Naive thymus-derived CD4-positive, alpha-beta T cell (primary cell): Measurements from ENCODE around the gene TEPSIN. TPM values are rescaled to one million over a fixed set of nuclear protein-coding genes. Genes with fewer than 3 reads are reported as not detected.
A peak's percentile ranks its signal among the peaks of the same experiment; 100 is the strongest.

ENCODE experiments used
- ATAC-seq: fragments of 150-1000 bp; cut with Tn5 transposase; 2 replicates; pipeline ENCODE4 v1.10.0; 2021; ENCODE audit warnings: mild to moderate bottlenecking, moderate library complexity
- CTCF ChIA-PET: fragments of 350-600 bp; sonication (Branson Sonifier 250); formaldehyde crosslinking; loops from one replicate; lab custom pipeline; 2021; ENCODE audit warnings: antibody characterized with exemption; lab: Charles Lee
- POLR2A ChIA-PET: fragments of 350-600 bp; sonication (Branson Sonifier 250); formaldehyde crosslinking; loops from one replicate; lab custom pipeline; 2021; ENCODE audit warnings: antibody characterized with exemption, inconsistent platforms; lab: Charles Lee
- DNase-seq, 9 donors: peaks; one replicate each; pipeline versions ENCODE4 v3.0.0 to v3.0.0-alpha.2; 2020 to 2022; ENCODE audit warnings: mixed read lengths in 1 of 9
- H3K27ac ChIP-seq: one replicate; pipeline ENCODE4 v1.7.0; 2013; ENCODE audit warnings: mild to moderate bottlenecking, low read depth, low read length, moderate library complexity
- H3K27me3 ChIP-seq, 2 donors: one replicate each; pipeline ENCODE4 v1.7.0; 2013; ENCODE audit warnings: low read length in 2 of 2, mild to moderate bottlenecking in 2 of 2, moderate library complexity in 2 of 2; ENCODE audit not compliant: control insufficient read depth in 2 of 2, insufficient read depth in 2 of 2
- H3K36me3 ChIP-seq, 3 experiments: 1 replicate in 2 of 3; 2 replicates in 1 of 3; pipeline ENCODE4 v1.7.0; 2013; ENCODE audit warnings: low read length in 3 of 3, mild to moderate bottlenecking in 3 of 3, moderate library complexity in 1 of 3; ENCODE audit not compliant: insufficient read depth in 3 of 3, control insufficient read depth in 2 of 3
- H3K4me1 ChIP-seq, 2 donors: one replicate each; pipeline ENCODE4 v1.7.0; 2013; ENCODE audit warnings: low read length in 2 of 2, mild to moderate bottlenecking in 2 of 2, moderate library complexity in 1 of 2; ENCODE audit not compliant: control insufficient read depth in 2 of 2, insufficient read depth in 2 of 2
- H3K4me3 ChIP-seq: 2 replicates; pipeline ENCODE4 v1.7.0; 2013; ENCODE audit warnings: mild to moderate bottlenecking, low read length
- H3K9me3 ChIP-seq, 3 experiments: 1 replicate in 2 of 3; 2 replicates in 1 of 3; pipeline ENCODE4 v1.7.0; 2013; ENCODE audit warnings: low read length in 3 of 3; ENCODE audit not compliant: control insufficient read depth in 2 of 3
- H3K27ac Mint-ChIP-seq, 9 donors: one replicate each; pipeline ENCODE4 v1.8.0; 2020 to 2022; ENCODE audit warnings: mixed read lengths in 9 of 9, mild to moderate bottlenecking in 8 of 9, moderate library complexity in 5 of 9, inconsistent platforms in 2 of 9
- H3K27me3 Mint-ChIP-seq, 5 donors: one replicate each; pipeline ENCODE4 v1.8.0; 2021 to 2022; ENCODE audit warnings: mixed read lengths in 5 of 5, mild to moderate bottlenecking in 1 of 5
- H3K36me3 Mint-ChIP-seq, 5 donors: one replicate each; pipeline ENCODE4 v1.8.0; 2020 to 2022; ENCODE audit warnings: mixed read lengths in 5 of 5, mild to moderate bottlenecking in 3 of 5, inconsistent platforms in 1 of 5
- H3K4me1 Mint-ChIP-seq, 7 donors: one replicate each; pipeline ENCODE4 v1.8.0; 2020 to 2022; ENCODE audit warnings: mixed read lengths in 7 of 7, mild to moderate bottlenecking in 3 of 7, inconsistent platforms in 1 of 7
- H3K4me3 Mint-ChIP-seq, 10 donors: one replicate each; pipeline ENCODE4 v1.8.0; 2020 to 2022; ENCODE audit warnings: mild to moderate bottlenecking in 10 of 10, mixed read lengths in 10 of 10, moderate library complexity in 6 of 10, inconsistent platforms in 2 of 10
- H3K9me3 Mint-ChIP-seq, 11 donors: one replicate each; pipeline ENCODE4 v1.8.0; 2020 to 2022; ENCODE audit warnings: mixed read lengths in 11 of 11, mild to moderate bottlenecking in 4 of 11, inconsistent platforms in 1 of 11, moderate library complexity in 1 of 11
- intact Hi-C, 2 donors: fragments of 100-400 bp; cut with micrococcal nuclease; formaldehyde crosslinking; loops; one replicate each; pipeline ENCODE4 v1.15.1; 2023
- polyA plus RNA-seq, 2 donors: library from polyadenylated mRNA; unstranded; fragments of 300-500 nt; fragmentation: Illumina TruSeq; gene quantifications; one replicate each; pipeline ENCODE4 v1.2.3, GENCODE V29; 2021
- total RNA-seq, 6 experiments: library from RNA in 5 of 6; stranded (reverse) in 5 of 6; gene quantifications; 1 replicate in 5 of 6; 2 replicates in 1 of 6; pipeline ENCODE4 v1.2.3 and lab custom pipeline; 2021 to 2026

The TEPSIN gene
- total and polyA plus RNA-seq, 7 experiments from 2014 or later, result 3.2 to 115 (median 87.9) TPM

DNA sequence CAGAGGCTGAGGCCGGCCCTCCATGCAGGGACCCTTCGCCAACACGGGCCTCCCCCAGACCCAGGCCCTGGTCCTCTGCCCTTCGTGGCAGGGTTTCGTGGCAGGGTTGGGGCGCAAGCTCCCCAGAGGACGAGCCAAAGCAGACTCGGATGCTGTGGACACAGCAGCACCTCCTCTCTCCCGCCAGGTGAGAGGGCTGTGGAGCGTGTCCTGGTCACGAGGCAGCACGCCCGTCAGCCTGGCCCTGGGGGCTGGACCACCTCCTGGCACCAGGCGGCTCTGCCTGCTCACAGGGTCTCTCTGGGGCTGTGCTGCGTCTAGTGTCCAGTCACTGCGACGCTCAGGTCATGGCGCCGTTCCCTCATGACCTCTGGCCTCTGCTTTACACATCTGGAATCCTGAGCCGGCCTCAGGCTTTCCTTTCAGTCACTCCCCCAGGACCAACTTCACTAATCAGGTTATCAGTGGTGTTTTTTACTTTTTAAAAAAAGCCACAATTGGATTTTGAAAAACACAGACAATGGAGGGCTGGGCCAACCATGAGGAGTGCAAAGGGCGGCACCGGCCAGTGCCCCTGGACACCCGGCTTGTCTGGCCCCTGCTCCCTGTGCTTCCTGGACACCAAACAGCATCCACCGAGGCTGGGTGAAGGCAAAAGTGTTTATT lies 5.6 kb upstream of the TEPSIN start:
- no peaks in the 10 kb centered on the region for H3K9me3 Mint-ChIP-seq
- H3K4me3 Mint-ChIP-seq, result no peak overlapping the region
- H3K27ac Mint-ChIP-seq, result no peak overlapping the region
- Histone ChIP-seq H3K4me3 (no peak overlapping the region), H3K36me3 (peaks cover 0 to 15% (median 0%) of the 10 kb centered on the region in 3 experiments), H3K27ac (no peak overlapping the region), H3K9me3 (no peaks in the 10 kb centered on the region), H3K4me1 (peaks cover 9 to 12% of the 10 kb centered on the region in 2 donors), H3K27me3 (no peaks in the 10 kb centered on the region)
- CTCF ChIA-PET, result no interaction called here
- H3K36me3 Mint-ChIP-seq, result peaks cover 0 to 7% (median 0%) of the 10 kb centered on the region in 5 donors
- ATAC-seq, result no peak
- H3K4me1 Mint-ChIP-seq, result peaks cover 0 to 22% (median 17%) of the 10 kb centered on the region in 7 donors
- peak in 1 of 9 donors; percentile 3 for DNase-seq
- intact Hi-C loops, result no loop called here
- no peaks in the 10 kb centered on the region for H3K27me3 Mint-ChIP-seq
- POLR2A ChIA-PET, result no interaction called here

DNA sequence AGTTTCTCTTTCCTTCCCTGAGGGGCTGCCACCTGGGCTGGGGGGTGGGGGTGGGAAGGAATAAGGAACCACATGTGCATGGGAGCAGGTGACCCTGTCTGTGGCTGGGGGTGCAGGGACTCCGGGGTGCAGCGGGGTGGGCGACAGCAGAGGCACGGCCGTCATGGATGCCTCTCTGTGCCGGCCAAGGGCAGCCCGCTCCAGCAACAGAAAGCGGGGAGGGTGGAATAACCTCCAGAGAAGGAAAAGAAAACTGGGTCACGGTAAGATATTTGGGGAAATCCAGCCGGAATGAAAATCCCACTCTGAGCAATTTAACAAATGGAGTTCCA lies 4.4 kb upstream of the TEPSIN start:
- Histone ChIP-seq H3K9me3 (no peaks in the 10 kb centered on the region), H3K36me3 (peaks cover 0 to 16% (median 0%) of the 10 kb centered on the region in 3 experiments), H3K4me3 (no peak overlapping the region), H3K27ac (no peak overlapping the region), H3K27me3 (no peaks in the 10 kb centered on the region), H3K4me1 (peaks cover 9 to 12% of the 10 kb centered on the region in 2 donors)
- Mint-ChIP-seq H3K4me3 (no peak overlapping the region), H3K9me3 (no peaks in the 10 kb centered on the region), H3K36me3 (peaks cover 0 to 6% (median 0%) of the 10 kb centered on the region in 5 donors), H3K4me1 (peaks cover 0 to 23% (median 17%) of the 10 kb centered on the region in 7 donors), H3K27ac (no peak overlapping the region), H3K27me3 (no peaks in the 10 kb centered on the region)
- ChIA-PET POLR2A (no interaction called here), CTCF (no interaction called here)
- DNase-seq (no peak), ATAC-seq (no peak)
- intact Hi-C loops, result no loop called here

DNA sequence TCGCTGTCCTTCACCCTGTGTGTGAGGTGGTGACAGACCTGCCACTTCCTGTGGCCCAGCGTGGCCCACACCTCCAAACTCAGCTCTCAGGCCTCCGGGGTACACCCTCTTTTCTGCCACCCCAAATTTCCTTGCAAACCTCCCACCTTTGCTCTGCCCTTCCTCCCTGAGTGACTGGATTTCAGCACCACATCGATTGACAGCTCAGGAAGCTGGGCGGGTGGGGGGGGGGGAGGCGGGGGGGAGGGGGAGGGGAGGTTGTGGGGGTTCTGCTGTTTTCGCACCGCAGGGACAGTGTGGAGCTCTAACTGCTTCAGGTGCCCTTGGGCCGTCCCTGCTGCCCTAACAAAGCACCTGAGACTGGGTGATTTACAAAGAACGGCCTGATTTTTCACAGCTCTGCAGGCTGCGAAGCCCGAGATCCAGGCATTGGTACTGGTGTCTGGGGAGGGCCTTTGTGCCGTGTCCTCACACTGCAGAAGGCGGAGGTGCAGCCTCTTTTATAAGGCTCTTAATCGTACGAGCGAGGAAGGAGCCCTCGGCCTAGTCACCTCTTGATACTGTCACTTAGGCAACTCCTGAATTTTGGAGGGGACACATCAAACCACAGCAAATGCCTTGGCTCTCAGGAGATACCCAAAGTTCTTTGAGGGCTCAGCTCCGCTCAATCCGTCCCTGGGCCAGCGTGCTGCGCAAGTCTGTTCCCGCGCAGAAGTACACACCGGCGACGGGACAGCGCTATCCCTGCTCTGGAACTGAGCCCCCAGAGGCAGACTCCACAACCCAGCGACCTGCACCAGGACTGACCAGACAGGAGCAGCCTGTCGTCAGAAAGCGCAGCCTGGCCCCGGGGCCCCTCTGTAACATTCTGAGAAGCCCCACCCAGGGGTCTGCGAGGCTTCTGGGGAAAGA lies 3.8 kb upstream of the TEPSIN start:
- intact Hi-C loops, result no loop called here
- POLR2A ChIA-PET, result no interaction called here
- H3K4me3 Mint-ChIP-seq, result peak overlapping the region in 1 of 10 donors; percentile 5
- H3K9me3 ChIP-seq, result no peaks in the 10 kb centered on the region
- H3K4me3 ChIP-seq, result no peak overlapping the region
- CTCF ChIA-PET, result interaction anchor here (0.8 kb wide), 1 partner anchor 100 kb away, joined by 3 read pairs; no protein-coding TSS in a partner anchor
- ATAC-seq (no peak), DNase-seq (no peak)
- peak overlapping the region in 3 of 9 donors; percentile 55 to 65 (median 62) for H3K27ac Mint-ChIP-seq
- H3K27me3 ChIP-seq, result no peaks in the 10 kb centered on the region
- H3K36me3 ChIP-seq, result peaks cover 0 to 16% (median 0%) of the 10 kb centered on the region in 3 experiments
- peaks cover 3 to 27% (median 22%) of the 10 kb centered on the region in 7 donors for H3K4me1 Mint-ChIP-seq
- H3K4me1 ChIP-seq, result peaks cover 16 to 18% of the 10 kb centered on the region in 2 donors
- no peaks in the 10 kb centered on the region for H3K9me3 Mint-ChIP-seq
- H3K36me3 Mint-ChIP-seq, result peaks cover 0 to 6% (median 0%) of the 10 kb centered on the region in 5 donors
- no peak overlapping the region for H3K27ac ChIP-seq
- no peaks in the 10 kb centered on the region for H3K27me3 Mint-ChIP-seq

DNA sequence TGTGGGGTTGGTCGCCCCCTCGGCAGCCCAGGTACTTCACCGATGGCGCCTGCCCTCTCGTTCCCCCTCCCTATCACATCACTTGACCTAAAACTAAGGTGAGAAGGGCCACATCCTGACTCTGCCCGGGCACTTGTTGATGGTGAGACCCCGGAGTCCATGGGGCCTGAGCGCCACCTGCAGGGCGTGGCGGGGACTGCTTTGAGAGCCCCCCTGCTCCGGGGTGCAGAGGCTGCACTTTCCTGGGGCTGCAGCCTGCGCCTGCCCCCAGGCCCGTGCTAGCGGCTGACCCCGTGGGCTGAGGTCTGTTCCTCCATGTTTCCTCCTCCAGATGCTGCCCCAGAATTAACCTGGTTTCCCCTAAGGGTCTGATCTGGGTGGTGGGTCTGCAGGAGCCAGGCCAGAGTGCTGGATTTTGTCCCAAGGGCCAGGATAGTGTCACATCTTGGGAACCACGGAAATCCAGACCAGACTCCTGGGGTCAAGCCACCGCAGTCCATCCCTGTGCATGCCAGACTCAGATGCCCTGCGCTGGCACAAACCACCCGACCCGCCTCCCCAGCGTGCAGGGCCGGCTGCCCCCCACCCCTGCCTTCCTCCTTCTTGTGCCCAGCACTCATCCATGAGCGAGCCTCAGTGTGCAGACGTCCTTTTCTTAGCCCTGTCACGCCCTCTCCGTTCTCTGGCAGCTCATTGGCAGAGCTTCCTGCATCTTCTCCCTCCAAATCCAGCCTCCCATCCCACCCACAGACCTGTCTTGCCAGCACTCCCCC lies 3.0 kb upstream of the TEPSIN start:
- H3K27ac Mint-ChIP-seq, result peak overlapping the region in 3 of 9 donors; percentile 55 to 65 (median 62)
- peaks cover 22 to 24% of the 10 kb centered on the region in 2 donors for H3K4me1 ChIP-seq
- no peaks in the 10 kb centered on the region for H3K27me3 Mint-ChIP-seq
- no peaks in the 10 kb centered on the region for H3K9me3 Mint-ChIP-seq
- no peak overlapping the region for H3K27ac ChIP-seq
- H3K4me1 Mint-ChIP-seq, result peaks cover 10 to 34% (median 30%) of the 10 kb centered on the region in 7 donors
- ChIA-PET CTCF (no interaction called here), POLR2A (no interaction called here)
- DNase-seq (peak; percentile 31 to 73 (median 57)), ATAC-seq (no peak)
- no peaks in the 10 kb centered on the region for H3K9me3 ChIP-seq
- intact Hi-C loops, result loop anchor here in 1 of 2 donors (1.0 kb wide), 2 partner anchors 100 to 141 kb away; no protein-coding TSS in a partner anchor
- peaks cover 0 to 16% (median 0%) of the 10 kb centered on the region in 3 experiments for H3K36me3 ChIP-seq
- H3K4me3 Mint-ChIP-seq, result peak overlapping the region in 5 of 10 donors; percentile 35 to 89 (median 54)
- no peaks in the 10 kb centered on the region for H3K27me3 ChIP-seq
- H3K36me3 Mint-ChIP-seq, result peaks cover 0 to 6% (median 0%) of the 10 kb centered on the region in 5 donors
- no peak overlapping the region for H3K4me3 ChIP-seq

DNA sequence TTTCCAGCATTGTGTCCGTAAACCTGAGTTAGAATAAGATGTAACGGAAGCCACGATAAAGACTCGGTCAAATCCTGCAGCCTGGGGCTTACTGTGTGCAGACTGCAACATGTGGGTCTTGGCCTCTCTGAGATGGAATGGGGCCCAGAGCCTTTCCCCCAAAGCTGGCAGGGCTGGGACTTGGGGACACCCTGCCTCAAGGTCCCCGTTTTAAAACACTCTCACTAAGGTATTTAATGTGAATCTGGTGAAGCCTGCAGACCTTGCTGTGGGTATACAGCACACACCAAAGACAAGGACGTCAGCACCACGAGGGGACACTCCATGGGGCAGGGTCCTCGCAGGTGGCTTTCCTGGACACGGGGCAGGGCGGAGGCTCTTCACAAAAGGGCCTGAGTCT lies 2.3 kb upstream of the TEPSIN start:
- ChIA-PET CTCF (interaction anchor here (1.3 kb wide), 1 partner anchor 97 kb away, joined by 7 read pairs; no protein-coding TSS in a partner anchor), POLR2A (no interaction called here)
- Mint-ChIP-seq H3K27me3 (no peaks in the 10 kb centered on the region), H3K4me3 (peak overlapping the region in 8 of 10 donors; percentile 30 to 95 (median 92)), H3K27ac (peak overlapping the region in 4 of 9 donors; percentile 36 to 90 (median 66)), H3K4me1 (peaks cover 10 to 38% (median 30%) of the 10 kb centered on the region in 7 donors), H3K9me3 (no peaks in the 10 kb centered on the region), H3K36me3 (peaks cover 0 to 6% (median 0%) of the 10 kb centered on the region in 5 donors)
- no peak for ATAC-seq
- Histone ChIP-seq H3K27ac (no peak overlapping the region), H3K4me1 (peaks cover 22 to 24% of the 10 kb centered on the region in 2 donors), H3K4me3 (no peak overlapping the region), H3K36me3 (peaks cover 0 to 12% (median 0%) of the 10 kb centered on the region in 3 experiments), H3K9me3 (no peaks in the 10 kb centered on the region), H3K27me3 (no peaks in the 10 kb centered on the region)
- no peak for DNase-seq
- intact Hi-C loops, result loop anchor here in 1 of 2 donors (1.0 kb wide), 2 partner anchors 99 to 140 kb away; no protein-coding TSS in a partner anchor

DNA sequence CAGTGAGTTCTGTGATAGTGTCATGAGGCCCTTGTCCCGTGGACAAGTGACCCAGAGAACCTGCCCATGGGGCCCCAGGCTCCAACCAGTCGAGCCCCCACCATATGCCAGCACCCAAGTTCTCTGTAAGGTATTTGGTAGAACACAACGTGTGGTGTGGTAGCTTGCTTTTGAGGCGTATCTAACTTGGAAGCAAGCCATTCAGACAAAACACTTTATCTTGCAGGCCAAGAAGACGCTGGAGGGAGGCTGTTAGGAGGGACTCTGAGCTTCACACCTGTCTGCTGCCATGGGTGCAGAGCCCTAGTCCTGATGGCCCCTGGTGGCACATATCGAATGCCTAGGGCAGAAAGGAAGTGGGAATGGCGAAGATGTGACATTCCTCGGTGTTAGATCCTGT lies 1.9 kb upstream of the TEPSIN start:
- H3K4me3 ChIP-seq, result no peak overlapping the region
- ChIA-PET POLR2A (no interaction called here), CTCF (interaction anchor here (0.6 to 1.3 kb wide), 3 partner anchors 95 to 217 kb away, joined by 3 to 7 read pairs (median 4); no protein-coding TSS in a partner anchor)
- no peaks in the 10 kb centered on the region for H3K27me3 ChIP-seq
- H3K27ac ChIP-seq, result no peak overlapping the region
- DNase-seq, result no peak
- Mint-ChIP-seq H3K9me3 (no peaks in the 10 kb centered on the region), H3K4me3 (peak overlapping the region; percentile 30 to 95 (median 92)), H3K4me1 (peaks cover 10 to 41% (median 31%) of the 10 kb centered on the region in 7 donors), H3K36me3 (peaks cover 0 to 6% (median 0%) of the 10 kb centered on the region in 5 donors), H3K27ac (peak overlapping the region in 5 of 9 donors; percentile 36 to 90 (median 52)), H3K27me3 (no peaks in the 10 kb centered on the region)
- intact Hi-C loops, result loop anchor here in 1 of 2 donors (1.0 kb wide), 2 partner anchors 98 to 139 kb away; no protein-coding TSS in a partner anchor
- no peak for ATAC-seq
- H3K9me3 ChIP-seq, result no peaks in the 10 kb centered on the region
- peaks cover 0 to 16% (median 0%) of the 10 kb centered on the region in 3 experiments for H3K36me3 ChIP-seq
- peaks cover 22 to 24% of the 10 kb centered on the region in 2 donors for H3K4me1 ChIP-seq
